ENCODE measurements around the gene INTS4. TPM values are rescaled to one million over a fixed set of nuclear protein-coding genes. Genes with fewer than 3 reads are reported as not detected.
A peak's percentile ranks its signal among the peaks of the same experiment; 100 is the strongest.
"Not testable (repeated sequence)": the region's sequence is repeated elsewhere in the genome, so short reads cannot be mapped to it uniquely, and the experiment has no call there.

The INTS4 gene
- total RNA-seq, 2 donors from 2014 or later = 23.4 to 31.1 TPM

DNA sequence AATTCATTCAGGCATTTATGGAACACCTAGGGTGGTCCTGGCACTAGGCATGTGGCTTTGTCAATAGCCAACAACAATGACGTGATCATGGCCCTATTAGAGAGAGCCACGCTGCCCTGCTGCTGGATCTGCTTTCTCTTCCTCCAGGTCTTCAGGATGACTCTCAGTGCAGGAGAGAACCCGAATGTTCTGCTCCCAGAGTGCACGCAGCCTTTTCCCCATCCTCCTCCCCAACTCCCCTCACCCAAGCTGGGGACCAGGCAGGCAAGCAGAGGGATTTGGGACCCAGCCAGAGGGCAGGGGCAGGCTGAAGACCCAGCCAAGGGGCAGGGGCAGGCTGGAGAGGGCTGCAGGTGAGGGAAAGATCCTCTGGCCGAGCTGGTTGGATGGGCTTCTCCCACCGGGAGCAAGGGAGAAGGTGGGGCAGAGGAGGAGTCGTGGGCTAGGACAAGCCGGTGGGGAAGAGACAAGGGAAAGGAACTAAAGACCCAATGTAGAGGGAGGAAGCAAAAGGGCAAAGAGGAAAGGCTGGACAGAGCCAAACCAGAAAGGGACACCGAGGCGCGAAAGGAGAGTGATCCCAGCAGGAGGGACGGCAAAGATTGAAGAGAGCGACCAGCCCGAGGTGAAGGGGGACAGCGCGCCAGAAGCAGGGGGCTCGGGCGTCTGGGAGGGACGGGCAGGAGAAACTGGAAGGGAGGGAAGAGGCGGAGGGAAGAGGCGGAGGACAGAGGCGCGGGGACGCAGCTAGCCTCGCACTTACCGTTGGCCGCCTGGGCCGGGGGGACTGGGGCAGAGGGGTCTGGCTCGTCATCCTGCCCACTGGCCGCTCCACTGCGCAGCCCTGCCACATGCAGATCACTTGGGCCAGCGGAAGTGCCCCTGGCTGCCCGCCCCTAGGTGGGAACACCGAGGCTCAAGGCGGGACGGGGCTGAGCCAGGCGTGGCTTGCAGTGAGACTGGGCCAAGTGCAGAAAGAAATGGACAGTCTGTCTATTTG is 28.2 kb upstream of the INTS4 start, which contains the start of gene KCTD14:
Gene KCTD14, minus strand, starts transcription at position 880 of the 1,000 bp plus-strand sequence. Its CDS starts 27 bp downstream, at position 853.
- TF ChIP-seq CTCF (IDR thresholded peaks at IDR 0.05) = no peak
- Histone ChIP-seq H3K4me1 (ENCODE audit: control insufficient read depth in 1 of 2, low read depth in 2 of 2) (peaks cover 2 to 5% of the 10 kb centered on the region in 2 donors), H3K9me3 (no peaks in the 10 kb centered on the region), H3K4me3 (peak within 1 kb of the TSS; percentile 72), H3K27ac (peak within 1 kb of the TSS; percentile 6 to 43), H3K36me3 (no peaks in the 10 kb centered on the region), H3K27me3 (replicated peaks; ENCODE audit: insufficient read depth) (no peaks in the 10 kb centered on the region)
- ATAC-seq (ENCODE audit: insufficient number of reproducible peaks, low FRiP score, low read depth) (no peak), DNase-seq (ENCODE audit: low spot score) (no peak)

DNA sequence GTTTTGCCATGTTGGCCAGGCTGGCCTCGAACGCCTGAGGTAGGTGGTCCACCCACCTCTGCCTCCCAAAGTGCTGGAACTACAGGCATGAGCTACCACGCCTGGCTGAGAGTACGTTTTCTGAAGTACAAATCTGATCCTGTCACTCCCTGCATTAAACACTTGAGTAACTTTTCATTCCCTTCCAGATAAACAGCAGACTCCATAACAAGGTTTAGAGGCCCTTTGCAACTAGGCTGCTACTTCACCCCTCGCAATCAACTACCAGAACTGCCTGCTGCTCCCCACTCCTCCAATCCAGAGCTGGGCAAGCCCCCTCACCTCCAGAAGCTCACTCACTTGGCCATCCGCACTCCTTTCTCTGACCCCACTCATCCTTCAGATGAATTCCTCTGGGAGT is 27.1 kb upstream of the INTS4 start:
- Histone ChIP-seq H3K27ac (no peak overlapping the region), H3K4me3 (no peak overlapping the region), H3K27me3 (replicated peaks; ENCODE audit: insufficient read depth) (no peaks in the 10 kb centered on the region), H3K36me3 (no peaks in the 10 kb centered on the region), H3K4me1 (ENCODE audit: control insufficient read depth in 1 of 2, low read depth in 2 of 2) (peaks cover 2 to 5% of the 10 kb centered on the region in 2 donors), H3K9me3 (no peaks in the 10 kb centered on the region)
- no peak for TF ChIP-seq CTCF (IDR thresholded peaks at IDR 0.05)
- DNase-seq (ENCODE audit: low spot score) = no peak
- ATAC-seq (ENCODE audit: insufficient number of reproducible peaks, low FRiP score, low read depth) = no peak

GRCh38 chr11:78020246-78020645 is 25.8 kb upstream of the INTS4 start:
- DNase-seq (ENCODE audit: low spot score) (no peak), ATAC-seq (ENCODE audit: insufficient number of reproducible peaks, low FRiP score, low read depth) (no peak)
- Histone ChIP-seq H3K4me3 (no peak overlapping the region), H3K27me3 (replicated peaks; ENCODE audit: insufficient read depth) (no peaks in the 10 kb centered on the region), H3K4me1 (ENCODE audit: control insufficient read depth in 1 of 2, low read depth in 2 of 2) (peaks cover 2 to 5% of the 10 kb centered on the region in 2 donors), H3K9me3 (no peaks in the 10 kb centered on the region), H3K27ac (no peak overlapping the region), H3K36me3 (no peaks in the 10 kb centered on the region)
- no peak for TF ChIP-seq CTCF (IDR thresholded peaks at IDR 0.05)

- H3K9me3 ChIP-seq = no peaks in the 10 kb centered on the region
- H3K36me3 ChIP-seq = no peaks in the 10 kb centered on the region
- H3K4me1 ChIP-seq (ENCODE audit: control insufficient read depth in 1 of 2, low read depth in 2 of 2) = peaks cover 2 to 5% of the 10 kb centered on the region in 2 donors
- DNase-seq (ENCODE audit: low spot score) = no peak
- H3K4me3 ChIP-seq = no peak overlapping the region
- TF ChIP-seq CTCF (IDR thresholded peaks at IDR 0.05) = no peak
- H3K27ac ChIP-seq = no peak overlapping the region
- ATAC-seq (ENCODE audit: insufficient number of reproducible peaks, low FRiP score, low read depth) = no peak
- H3K27me3 ChIP-seq (replicated peaks; ENCODE audit: insufficient read depth) = no peaks in the 10 kb centered on the region
These were observed 25.3 kb upstream of the INTS4 start for GRCh38 chr11:78019808-78020207.

GRCh38 chr11:78015878-78016277 is 21.4 kb upstream of the INTS4 start:
- ATAC-seq (ENCODE audit: insufficient number of reproducible peaks, low FRiP score, low read depth) = no peak
- no peak for TF ChIP-seq CTCF (IDR thresholded peaks at IDR 0.05)
- no peaks in the 10 kb centered on the region for H3K27me3 ChIP-seq (replicated peaks; ENCODE audit: insufficient read depth)

GRCh38 chr11:78014937-78015520 is 20.6 kb upstream of the INTS4 start:
- not testable (repeated sequence) for H3K4me3 ChIP-seq; ATAC-seq (ENCODE audit: insufficient number of reproducible peaks, low FRiP score, low read depth); DNase-seq (ENCODE audit: low spot score); H3K9me3 ChIP-seq; H3K4me1 ChIP-seq (ENCODE audit: control insufficient read depth in 1 of 2, low read depth in 2 of 2); H3K36me3 ChIP-seq; H3K27ac ChIP-seq; H3K27me3 ChIP-seq (replicated peaks; ENCODE audit: insufficient read depth)

More at GRCh38 chr11:78015878-78016277, 21.4 kb upstream of the INTS4 start:
- DNase-seq (ENCODE audit: low spot score) = no peak
- Histone ChIP-seq H3K4me3 (no peak overlapping the region), H3K4me1 (ENCODE audit: control insufficient read depth in 1 of 2, low read depth in 2 of 2) (no peaks in the 10 kb centered on the region), H3K27ac (no peak overlapping the region), H3K36me3 (no peaks in the 10 kb centered on the region), H3K9me3 (no peaks in the 10 kb centered on the region)

Measured in thoracic aorta (tissue), 2 donors.